ENCODE data around the gene PITPNB.

Gene PITPNB

DNA sequence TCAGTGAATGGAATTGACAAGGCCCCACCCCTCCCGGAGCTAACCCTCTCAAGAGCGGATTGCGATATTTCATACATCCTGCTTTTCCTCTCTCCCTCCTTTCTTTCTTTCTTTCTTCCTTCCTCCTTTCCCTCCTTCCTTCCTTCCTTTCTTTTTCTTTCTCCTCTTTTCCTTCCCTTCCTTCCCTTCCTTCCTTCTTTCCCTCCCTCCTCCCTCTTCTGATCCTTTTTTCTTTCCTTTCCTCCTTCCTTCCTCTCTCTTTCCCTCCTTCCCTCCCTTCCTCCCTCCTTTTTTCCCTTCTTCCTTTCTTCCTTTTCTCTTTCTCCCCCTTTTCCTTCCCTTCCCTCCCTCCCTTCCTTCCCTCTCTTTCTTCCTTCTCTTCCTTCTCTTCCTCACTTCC lies 102.5 kb downstream of the PITPNB start:
- TF ChIP-seq CTCF (conservative IDR thresholded peaks at IDR 0.05) (no peak), ZFX (IDR thresholded peaks at IDR 0.05) (no peak)
- H3K27ac ChIP-seq: no peak overlapping the region

GRCh38 chr22:27815826-27816530 lies 103.1 kb downstream of the PITPNB start:
- TF ChIP-seq CTCF (conservative IDR thresholded peaks at IDR 0.05) (no peak), ZFX (IDR thresholded peaks at IDR 0.05) (no peak)
- no peak overlapping the region for H3K27ac ChIP-seq

DNA sequence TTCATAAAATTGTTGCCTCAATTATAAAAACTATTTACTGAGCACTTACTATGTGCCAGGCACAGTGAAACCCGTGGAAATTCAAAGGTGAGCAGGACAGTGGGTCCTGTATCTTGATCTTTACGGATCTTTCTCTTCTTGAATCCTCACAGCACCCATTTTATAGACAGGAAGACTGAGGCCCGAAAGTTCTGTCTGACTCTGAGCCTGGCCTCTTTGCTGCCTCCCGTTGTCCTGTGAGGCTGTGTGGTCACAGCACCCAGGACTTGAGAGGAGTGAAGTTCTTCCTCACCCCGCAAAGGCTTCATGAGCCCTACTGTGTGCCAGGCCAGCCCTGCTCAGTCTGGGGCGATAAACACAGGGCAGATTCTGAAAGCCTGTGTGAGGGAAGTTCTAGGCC lies 104.1 kb downstream of the PITPNB start:
- no peak overlapping the region for H3K27ac ChIP-seq
- TF ChIP-seq ZFX (IDR thresholded peaks at IDR 0.05): no peak
- no peak for TF ChIP-seq CTCF (conservative IDR thresholded peaks at IDR 0.05)

DNA sequence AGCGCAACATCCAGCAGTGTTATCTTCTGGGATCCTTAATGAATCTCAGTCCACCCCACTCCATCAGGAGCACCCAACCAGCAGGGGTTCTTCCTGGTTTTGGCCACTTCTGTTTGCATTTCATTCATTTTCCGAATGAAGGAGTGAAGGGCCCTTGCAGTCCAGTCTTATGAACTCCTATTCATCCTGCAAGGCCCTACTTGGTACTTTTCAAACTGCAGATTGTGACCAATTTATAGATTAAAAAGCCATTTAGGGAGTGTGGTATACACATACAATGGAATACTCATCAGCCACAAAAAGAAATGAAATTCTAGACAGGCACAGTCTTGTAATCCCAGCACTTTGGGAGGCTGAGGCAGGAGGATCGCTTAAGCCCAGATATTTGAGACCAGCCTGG lies 107.3 kb downstream of the PITPNB start:
- H3K27ac ChIP-seq: no peak overlapping the region
- TF ChIP-seq CTCF (conservative IDR thresholded peaks at IDR 0.05): no peak
- no peak for TF ChIP-seq ZFX (IDR thresholded peaks at IDR 0.05)

- no peak overlapping the region for H3K27ac ChIP-seq
These were observed 108.4 kb downstream of the PITPNB start for GRCh38 chr22:27810609-27811151.

DNA sequence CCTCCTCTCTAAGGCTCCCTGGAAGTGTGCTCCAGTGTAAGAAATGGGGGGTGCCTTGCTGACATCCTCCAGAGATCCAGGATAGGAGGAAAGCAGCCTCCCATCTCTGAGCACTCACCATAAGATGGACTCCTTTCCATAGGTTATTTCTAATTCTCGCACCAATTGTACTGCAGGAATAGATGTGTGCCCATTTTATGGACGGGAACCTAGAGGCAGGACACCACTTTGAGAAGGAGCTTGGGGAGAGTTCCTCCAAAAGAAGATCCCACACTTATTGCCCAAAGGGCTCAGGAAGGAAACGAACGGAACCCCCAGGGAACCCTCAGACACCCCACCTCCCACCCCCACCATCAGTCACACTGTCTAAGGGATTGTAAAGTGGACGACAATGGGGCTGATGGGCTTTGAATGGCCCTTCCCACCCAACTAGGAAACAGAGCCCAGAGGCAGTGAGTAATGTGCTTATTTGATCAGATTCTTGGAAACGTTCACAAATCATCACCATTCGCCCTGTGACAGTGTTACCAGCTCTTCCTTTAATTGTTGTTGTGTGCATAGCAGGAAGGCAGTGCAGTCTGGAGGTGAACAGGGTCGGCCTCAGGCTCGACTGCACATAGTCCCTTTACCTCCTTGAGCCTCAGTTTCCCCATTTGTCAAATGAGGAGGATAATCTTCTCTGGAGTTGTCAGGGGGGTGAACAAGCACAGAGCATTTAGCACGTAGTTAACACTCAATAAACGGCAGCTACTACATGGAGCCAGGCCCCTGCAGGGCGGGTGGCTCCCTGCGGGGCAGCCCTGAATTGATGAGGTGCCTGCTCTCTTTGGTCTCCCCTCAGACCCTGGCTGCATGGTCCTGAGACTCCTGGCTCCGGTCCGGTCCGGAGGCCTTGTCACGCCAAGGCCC lies 109.1 kb downstream of the PITPNB start:
- H3K27ac ChIP-seq: no peak overlapping the region
- no peak for TF ChIP-seq ZFX (IDR thresholded peaks at IDR 0.05)

More at GRCh38 chr22:27810609-27811151, 108.4 kb downstream of the PITPNB start:
- no peak for TF ChIP-seq ZFX (IDR thresholded peaks at IDR 0.05)
- TF ChIP-seq CTCF (conservative IDR thresholded peaks at IDR 0.05): no peak

GRCh38 chr22:27809226-27809603 lies 109.8 kb downstream of the PITPNB start:
- no peak overlapping the region for H3K27ac ChIP-seq
- TF ChIP-seq CTCF (conservative IDR thresholded peaks at IDR 0.05): no peak
